GM12875 (cell line): Measurements from ENCODE around the gene MAGI2.
"Not testable (repeated sequence)": the region's sequence is repeated elsewhere in the genome, so short reads cannot be mapped to it uniquely, and the experiment has no call there.

Experiments used
- H3K4me3 ChIP-seq: one replicate; pipeline ENCODE4 v1.5.1; 2011; ENCODE audit warnings: low read depth, low read length, control low read depth
- TF ChIP-seq, protein P1 (sequence below): IDR thresholded peaks from 2 replicates; pipeline ENCODE4 v1.5.1; 2011; ENCODE audit warnings: low read depth, mild to moderate bottlenecking, control low read depth, inconsistent platforms, low read length, moderate library complexity, borderline replicate concordance; ENCODE audit not compliant: insufficient read depth

The MAGI2 gene

DNA sequence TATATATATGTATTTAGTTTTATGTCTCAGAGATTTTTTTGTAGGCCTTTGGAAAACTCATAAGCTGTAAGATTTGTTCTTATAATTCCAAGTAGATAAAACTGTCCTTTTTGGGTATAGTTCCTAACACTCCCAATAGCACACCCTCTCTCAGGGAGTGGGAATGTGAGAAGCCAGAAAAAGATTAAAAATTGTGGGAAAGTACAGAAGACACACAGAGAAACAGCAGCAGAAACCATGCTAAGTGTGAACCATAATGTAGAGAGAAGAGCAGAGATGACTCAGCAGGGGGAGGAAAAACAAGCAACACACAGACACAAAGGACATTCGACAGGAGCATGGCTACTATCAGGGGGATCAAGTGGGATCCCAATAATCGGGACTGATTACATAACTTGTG lies 401.6 kb downstream of the MAGI2 start:
- TF ChIP-seq, protein P1, sequence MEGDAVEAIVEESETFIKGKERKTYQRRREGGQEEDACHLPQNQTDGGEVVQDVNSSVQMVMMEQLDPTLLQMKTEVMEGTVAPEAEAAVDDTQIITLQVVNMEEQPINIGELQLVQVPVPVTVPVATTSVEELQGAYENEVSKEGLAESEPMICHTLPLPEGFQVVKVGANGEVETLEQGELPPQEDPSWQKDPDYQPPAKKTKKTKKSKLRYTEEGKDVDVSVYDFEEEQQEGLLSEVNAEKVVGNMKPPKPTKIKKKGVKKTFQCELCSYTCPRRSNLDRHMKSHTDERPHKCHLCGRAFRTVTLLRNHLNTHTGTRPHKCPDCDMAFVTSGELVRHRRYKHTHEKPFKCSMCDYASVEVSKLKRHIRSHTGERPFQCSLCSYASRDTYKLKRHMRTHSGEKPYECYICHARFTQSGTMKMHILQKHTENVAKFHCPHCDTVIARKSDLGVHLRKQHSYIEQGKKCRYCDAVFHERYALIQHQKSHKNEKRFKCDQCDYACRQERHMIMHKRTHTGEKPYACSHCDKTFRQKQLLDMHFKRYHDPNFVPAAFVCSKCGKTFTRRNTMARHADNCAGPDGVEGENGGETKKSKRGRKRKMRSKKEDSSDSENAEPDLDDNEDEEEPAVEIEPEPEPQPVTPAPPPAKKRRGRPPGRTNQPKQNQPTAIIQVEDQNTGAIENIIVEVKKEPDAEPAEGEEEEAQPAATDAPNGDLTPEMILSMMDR, result no peak
- no peak overlapping the region for H3K4me3 ChIP-seq

DNA sequence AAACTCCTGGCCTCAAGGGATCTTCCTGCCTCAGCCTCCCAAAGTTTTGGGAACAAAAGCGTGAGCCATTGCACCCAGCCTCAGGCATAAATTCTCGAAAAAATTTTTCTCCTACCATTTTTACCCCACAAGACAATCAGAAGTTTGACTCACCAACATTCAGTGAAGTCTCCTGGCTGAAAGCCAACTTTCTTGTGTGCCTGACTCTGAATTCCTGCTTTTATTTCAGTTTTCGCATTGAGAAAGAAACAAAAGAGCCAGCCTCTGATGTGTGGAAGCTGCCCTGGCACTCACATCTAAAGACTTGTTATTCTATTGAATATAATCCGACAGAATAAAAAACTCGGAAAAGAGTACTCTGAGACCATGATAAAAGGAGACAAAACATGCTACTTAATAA lies 402.9 kb downstream of the MAGI2 start:
- TF ChIP-seq, protein P1, result no peak
- H3K4me3 ChIP-seq, result no peak overlapping the region

DNA sequence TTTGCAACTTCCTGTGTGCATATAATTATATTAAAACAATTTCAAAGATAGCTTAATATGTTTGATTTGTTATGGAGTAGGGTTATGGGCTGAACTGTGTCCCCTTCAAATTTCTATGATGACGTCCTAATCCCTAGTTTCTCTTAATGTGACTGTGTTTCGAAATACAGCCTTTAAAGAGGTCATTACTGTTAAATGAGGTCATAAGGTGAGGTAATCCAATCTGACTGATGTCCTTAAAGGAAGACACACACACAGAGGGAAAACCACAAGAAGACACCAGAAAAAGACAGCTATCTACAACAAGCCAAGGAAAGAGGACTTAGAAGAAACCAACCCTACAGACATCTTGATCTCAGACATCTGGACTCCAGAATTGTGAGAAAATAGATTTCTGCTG lies 407.4 kb downstream of the MAGI2 start:
- no peak overlapping the region for H3K4me3 ChIP-seq
- TF ChIP-seq, protein P1, result no peak

DNA sequence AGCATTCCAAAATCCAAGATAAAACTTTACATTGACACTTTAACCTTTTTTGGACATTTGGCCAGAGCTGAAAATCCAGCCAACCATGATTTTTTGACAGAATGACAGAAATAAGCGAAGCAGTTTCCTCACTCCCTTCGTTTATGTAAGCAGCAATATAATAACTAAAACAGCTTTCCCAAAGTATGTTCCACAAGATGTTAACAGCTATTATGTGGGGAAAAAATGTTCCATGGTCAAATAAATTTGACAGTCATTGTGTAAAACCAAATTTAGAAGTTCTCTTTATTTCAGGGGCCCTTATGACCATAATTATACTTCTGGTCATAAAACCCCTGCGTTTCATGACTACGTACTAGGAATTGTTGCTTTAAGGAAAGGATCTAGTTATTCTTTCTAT lies 416.5 kb downstream of the MAGI2 start:
- TF ChIP-seq, protein P1, result no peak
- no peak overlapping the region for H3K4me3 ChIP-seq

DNA sequence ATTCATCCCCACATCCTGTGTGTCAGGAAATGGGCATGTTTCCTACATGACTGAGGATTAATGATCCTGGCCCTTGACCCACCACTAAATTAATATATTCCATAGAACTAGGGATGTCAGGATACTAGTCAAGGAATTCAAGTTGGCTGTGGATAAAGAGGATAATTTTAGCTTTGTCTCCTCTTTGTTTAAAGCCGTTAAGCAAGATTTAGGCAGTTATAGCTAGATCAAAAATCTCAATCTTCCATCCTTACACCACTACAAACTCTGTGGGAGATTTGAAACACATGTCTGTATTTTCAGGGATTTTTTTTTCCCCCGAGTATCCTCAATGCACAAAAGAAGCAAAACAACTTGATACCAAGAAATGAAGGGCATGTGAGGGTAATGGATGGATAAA lies 417.1 kb downstream of the MAGI2 start:
- TF ChIP-seq, protein P1, result no peak
- H3K4me3 ChIP-seq, result no peak overlapping the region

DNA sequence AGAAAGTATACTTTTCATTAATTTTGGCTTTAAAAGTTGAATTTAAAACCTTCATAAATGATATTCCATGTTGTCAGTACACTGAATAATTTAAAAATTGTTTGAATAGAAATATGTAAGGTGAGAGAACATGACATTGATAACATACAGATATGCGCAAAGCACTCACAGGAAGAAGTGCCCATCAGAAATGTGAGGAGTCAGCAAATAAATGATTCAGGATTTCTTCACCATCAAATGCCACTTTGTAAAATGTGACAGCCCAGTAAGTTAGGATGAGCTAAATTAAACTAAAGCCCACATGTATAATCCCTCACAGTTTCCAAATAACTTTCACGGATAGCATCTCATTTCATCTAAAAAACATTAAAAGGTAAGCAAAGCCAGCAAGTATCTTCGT lies 417.6 kb downstream of the MAGI2 start:
- no peak overlapping the region for H3K4me3 ChIP-seq
- TF ChIP-seq, protein P1, result no peak

DNA sequence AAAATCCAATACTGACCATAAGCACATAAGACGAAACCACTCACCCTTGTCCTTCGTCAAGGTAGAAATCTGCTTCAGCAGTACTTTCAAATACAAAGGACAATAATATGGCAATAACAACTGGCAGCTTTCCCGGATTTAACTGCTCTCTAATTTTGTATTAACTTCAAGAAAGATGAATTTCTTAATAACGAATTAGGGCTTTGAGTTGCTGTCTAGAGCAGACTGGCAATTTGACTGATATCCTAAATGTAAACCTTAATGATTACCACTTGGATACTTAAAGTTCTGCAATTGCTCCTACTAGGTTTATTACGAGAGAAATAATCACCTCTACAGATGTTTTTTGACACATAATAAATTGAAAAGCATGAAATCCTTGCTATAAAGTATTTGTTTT lies 418.7 kb downstream of the MAGI2 start:
- H3K4me3 ChIP-seq, result no peak overlapping the region
- TF ChIP-seq, protein P1, result no peak

DNA sequence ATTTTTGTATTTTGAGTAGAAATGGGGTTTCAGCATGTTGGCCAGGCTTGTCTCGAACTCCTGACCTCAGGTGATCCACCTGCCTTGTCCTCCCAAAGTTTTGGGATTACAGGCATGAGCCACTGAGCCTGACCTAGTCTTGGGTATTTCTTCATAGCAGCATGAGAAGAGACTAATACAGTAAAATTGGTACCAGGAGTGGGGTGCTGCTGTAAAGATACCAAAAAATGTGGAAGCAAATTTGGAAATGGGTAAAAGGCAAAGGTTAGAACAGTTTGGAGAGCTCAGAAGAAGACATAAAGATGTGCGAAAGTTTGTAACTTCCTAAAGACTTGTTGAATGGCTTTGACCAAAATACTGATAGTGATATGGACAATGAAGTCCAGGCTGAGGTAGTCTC lies 433.8 kb downstream of the MAGI2 start:
- H3K4me3 ChIP-seq, result not testable (repeated sequence)
